IMR-90 (cell line): ENCODE data around the gene IL1RAPL1. TPM values are rescaled to one million over a fixed set of nuclear protein-coding genes. Genes with fewer than 3 reads are reported as not detected.

ENCODE experiments used
- ATAC-seq: fragments of 200-7000 bp; cut with Tn5 transposase; 2 replicates; pipeline ENCODE4 v1.9.1; 2020; ENCODE audit warnings: low read depth, mild to moderate bottlenecking, moderate library complexity
- BruUV-seq: library from RNA; stranded (reverse); fragments of 400-500 nt; replicated peaks from 2 replicates; lab custom pipeline; 2021; lab: Mats Ljungman, UMichigan
- CTCF ChIA-PET: fragments of 300-600 bp; formaldehyde crosslinking; extraction: SDS; loops from one replicate; lab custom pipeline; 2021; ENCODE audit warnings: antibody characterized with exemption; lab: Yijun Ruan, JAX
- POLR2A ChIA-PET: fragments of 300-600 bp; sonication (Branson Sonifier 250); formaldehyde crosslinking; loops from one replicate; lab custom pipeline; 2022; ENCODE audit warnings: antibody characterized with exemption; ENCODE audit not compliant: unreplicated experiment; lab: Charles Lee
- DNase-seq: peaks from one replicate; pipeline ENCODE4 v3.0.0; 2013
- H2AFZ ChIP-seq: replicated peaks from 2 replicates; pipeline ENCODE3; 2013; ENCODE audit warnings: low read length, mild to moderate bottlenecking; ENCODE audit not compliant: poor library complexity
- H2AK5ac ChIP-seq: 2 replicates; pipeline ENCODE4 v1.6.1; 2013; ENCODE audit warnings: low read depth, low read length, inconsistent platforms
- H2AK9ac ChIP-seq: replicated peaks from 2 replicates; pipeline ENCODE3; 2013; ENCODE audit warnings: mild to moderate bottlenecking, low read depth, low read length, moderate library complexity; ENCODE audit not compliant: poor library complexity
- H2BK120ac ChIP-seq: 2 replicates; pipeline ENCODE4 v1.6.1; 2013; ENCODE audit warnings: low read depth, low read length, inconsistent platforms
- H2BK15ac ChIP-seq: 3 replicates; pipeline ENCODE4 v1.6.1; 2013; ENCODE audit warnings: low read depth, low read length, inconsistent platforms
- H2BK20ac ChIP-seq: 2 replicates; pipeline ENCODE4 v1.6.1; 2013; ENCODE audit warnings: low read depth, mild to moderate bottlenecking, inconsistent platforms, low read length, moderate library complexity
- H2BK5ac ChIP-seq: 2 replicates; pipeline ENCODE4 v1.6.1; 2013; ENCODE audit warnings: mild to moderate bottlenecking, low read depth, low read length, inconsistent platforms; ENCODE audit not compliant: poor library complexity, severe bottlenecking
- H3K14ac ChIP-seq: replicated peaks from 2 replicates; pipeline ENCODE4 v1.6.1; 2013; ENCODE audit warnings: low read depth, low read length, inconsistent platforms
- H3K18ac ChIP-seq: 2 replicates; pipeline ENCODE4 v1.6.1; 2013; ENCODE audit warnings: low read depth, low read length, control low read depth
- H3K23ac ChIP-seq: 2 replicates; pipeline ENCODE4 v1.6.1; 2013; ENCODE audit warnings: low read depth, low read length, inconsistent platforms
- H3K27ac ChIP-seq: 2 replicates; pipeline ENCODE4 v1.5.1; 2013; ENCODE audit warnings: mild to moderate bottlenecking, control low read depth, low read length; ENCODE audit not compliant: insufficient read depth
- H3K27me3 ChIP-seq: 2 replicates; pipeline ENCODE4 v1.6.1; 2013; ENCODE audit warnings: low read length; ENCODE audit not compliant: control insufficient read depth, insufficient read depth
- H3K36me3 ChIP-seq: 2 replicates; pipeline ENCODE4 v1.6.1; 2013; ENCODE audit warnings: low read length, mixed read lengths; ENCODE audit not compliant: control insufficient read depth, insufficient read depth
- H3K4ac ChIP-seq: 2 replicates; pipeline ENCODE4 v1.6.1; 2013; ENCODE audit warnings: low read depth, low read length, inconsistent platforms
- H3K4me1 ChIP-seq: 2 replicates; pipeline ENCODE4 v1.6.1; 2013; ENCODE audit warnings: low read length, mixed read lengths; ENCODE audit not compliant: control insufficient read depth, insufficient read depth
- H3K4me2 ChIP-seq: 2 replicates; pipeline ENCODE4 v1.6.1; 2013; ENCODE audit warnings: low read depth, mild to moderate bottlenecking, control low read depth, low read length, moderate library complexity
- H3K4me3 ChIP-seq: 2 replicates; pipeline ENCODE4 v1.5.1; 2013; ENCODE audit warnings: low read depth, mild to moderate bottlenecking, control low read depth, low read length, moderate library complexity; ENCODE audit not compliant: insufficient read depth
- H3K56ac ChIP-seq: 2 replicates; pipeline ENCODE4 v1.6.1; 2013; ENCODE audit warnings: low read length, inconsistent platforms; ENCODE audit not compliant: insufficient read depth; ENCODE audit errors: extremely low read depth
- H3K79me1 ChIP-seq, 2 experiments: 2 replicates each; pipeline ENCODE4 v1.6.1; 2013; ENCODE audit warnings: low read length in 2 of 2, inconsistent platforms in 1 of 2, low read depth in 1 of 2
- H3K9ac ChIP-seq: 2 replicates; pipeline ENCODE4 v1.6.1; 2013; ENCODE audit warnings: low read depth, low read length, control low read depth
- H3K9me1 ChIP-seq: 2 replicates; pipeline ENCODE4 v1.6.1; 2013; ENCODE audit warnings: low read length, inconsistent platforms; ENCODE audit not compliant: insufficient read depth
- H3K9me3 ChIP-seq: 2 replicates; pipeline ENCODE4 v1.6.1; 2013; ENCODE audit warnings: low read length; ENCODE audit not compliant: control insufficient read depth, insufficient read depth
- H4K20me1 ChIP-seq: 2 replicates; pipeline ENCODE4 v1.6.1; 2013; ENCODE audit warnings: low read length, inconsistent platforms; ENCODE audit not compliant: insufficient read depth
- H4K5ac ChIP-seq: 2 replicates; pipeline ENCODE4 v1.6.1; 2013; ENCODE audit warnings: mild to moderate bottlenecking, low read depth, low read length, control low read depth
- H4K8ac ChIP-seq, 2 experiments: 2 replicates each; pipeline ENCODE4 v1.6.1; 2013; ENCODE audit warnings: low read depth in 2 of 2, low read length in 2 of 2, control low read depth in 1 of 2, inconsistent platforms in 1 of 2
- H4K91ac ChIP-seq: 2 replicates; pipeline ENCODE4 v1.6.1; 2013; ENCODE audit warnings: low read depth, low read length, inconsistent platforms; ENCODE audit not compliant: insufficient read depth
- BHLHE40 ChIP-seq: fragments of 150-350 bp; IDR thresholded peaks from 2 replicates; pipeline ENCODE4 v1.6.1; 2016; ENCODE audit warnings: mild to moderate bottlenecking, low read depth, low read length
- CEBPB ChIP-seq: IDR thresholded peaks from 2 replicates; pipeline ENCODE4 v1.6.1; 2012; ENCODE audit warnings: low read depth, low read length, improper control_type of control experiment
- CHD1 ChIP-seq: IDR thresholded peaks from 2 replicates; pipeline ENCODE4 v1.6.1; 2012; ENCODE audit warnings: low read depth, low read length, improper control_type of control experiment
- FOS ChIP-seq: fragments of 150-350 bp; IDR thresholded peaks from 2 replicates; pipeline ENCODE4 v1.6.1; 2016; ENCODE audit warnings: low read depth, low read length
- MXI1 ChIP-seq: IDR thresholded peaks from 2 replicates; pipeline ENCODE4 v1.6.1; 2012; ENCODE audit warnings: low read depth, mild to moderate bottlenecking, low read length, moderate library complexity, borderline replicate concordance
- NFE2L2 ChIP-seq: fragments of 150-350 bp; IDR thresholded peaks from 2 replicates; pipeline ENCODE4 v1.6.1; 2016; ENCODE audit warnings: low read depth, mild to moderate bottlenecking, low read length
- POLR2A ChIP-seq: IDR thresholded peaks from 2 replicates; pipeline ENCODE4 v1.6.1; 2012; ENCODE audit warnings: mild to moderate bottlenecking, low read depth, low read length
- RCOR1 ChIP-seq: IDR thresholded peaks from 2 replicates; pipeline ENCODE4 v1.6.1; 2012; ENCODE audit warnings: mild to moderate bottlenecking, low read length, improper control_type of control experiment; ENCODE audit not compliant: insufficient replicate concordance
- WGBS, 2 experiments: methylation state at CpG; one replicate each; pipeline versions ENCODE4 v1.1.5 to v1.1.7; 2013; ENCODE audit warnings: missing lambda C conversion rate in 2 of 2; ENCODE audit not compliant: insufficient read length in 1 of 2; ENCODE audit errors: extremely low coverage in 2 of 2; 5-methylcytosine and 5-hydroxymethylcytosine counted together
- dilution Hi-C: fragments of 300-500 bp; cut with HindIII; formaldehyde crosslinking; loops from one replicate; pipeline ENCODE4 v1.14.3; 2018; ENCODE audit warnings: low sequenced_read_pairs; ENCODE audit not compliant: unreplicated experiment
- in situ Hi-C: fragments of 300-500 bp; cut with MboI; formaldehyde crosslinking; loops from 3 replicates; pipeline ENCODE4 v1.14.3; 2019; ENCODE audit warnings: low sequenced_read_pairs, inconsistent platforms, mixed read lengths
- intact Hi-C: fragments of 100-400 bp; cut with micrococcal nuclease; formaldehyde crosslinking; loops from 2 replicates; pipeline ENCODE4 v1.10.0; 2022
- polyA plus RNA-seq, 3 experiments: library from polyadenylated mRNA; depleted of rRNA; stranded (reverse); fragments of >200 nt; gene quantifications; 2 replicates each; pipeline ENCODE4 v1.2.3, GENCODE V29; 2012; ENCODE audit warnings: low replicate concordance in 1 of 3
- total RNA-seq: library from RNA; depleted of rRNA; stranded (reverse); fragments of >200 nt; gene quantifications from 2 replicates; pipeline ENCODE4 v1.2.3, GENCODE V29; 2012
- TF ChIP-seq, protein P1 (sequence below): fragments of 150-350 bp; IDR thresholded peaks from 2 replicates; pipeline ENCODE4 v1.6.1; 2016; ENCODE audit warnings: low read depth, mild to moderate bottlenecking, low read length, moderate library complexity, borderline replicate concordance
- TF ChIP-seq, protein P2 (sequence below): fragments of 150-350 bp; IDR thresholded peaks from 2 replicates; pipeline ENCODE4 v1.6.1; 2017; ENCODE audit warnings: mild to moderate bottlenecking, antibody characterized with exemption, low read length, low read depth

IL1RAPL1 gene
- total and polyA plus RNA-seq, 2 of the 4 experiments (the other 2 are of a cell fraction), result 1.5 to 9.0 TPM

DNA sequence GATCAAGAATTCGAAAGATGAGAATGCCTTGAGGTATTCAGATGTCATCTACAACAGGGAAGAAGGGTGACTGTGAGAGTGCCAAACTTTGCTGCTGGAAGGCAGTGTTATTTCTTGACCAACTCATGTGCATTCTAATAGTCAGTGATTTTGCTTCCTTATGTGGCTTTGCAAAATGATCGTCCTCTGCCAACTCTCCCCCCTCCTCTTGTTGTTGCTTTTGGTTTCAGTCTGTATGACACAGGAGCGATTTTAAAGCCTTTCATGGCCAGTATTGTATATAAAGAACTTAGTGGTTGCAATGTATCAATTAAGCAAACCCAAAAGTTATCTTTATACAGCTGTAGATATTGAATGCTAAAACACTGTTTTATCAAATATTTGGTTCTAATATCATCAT lies 379.1 kb downstream of the IL1RAPL1 start:
- H2BK5ac ChIP-seq, result no peak overlapping the region
- peak; percentile 23 for DNase-seq

More for the DNA sequence above, 379.1 kb downstream of the IL1RAPL1 start:
- no peak overlapping the region for H3K18ac ChIP-seq
- no peak overlapping the region for H3K56ac ChIP-seq
- H3K9me1 ChIP-seq, result no peaks in the 10 kb centered on the region
- BruUV-seq, result no TSS peak
- no peak overlapping the region for H2AFZ ChIP-seq
- H3K4me3 ChIP-seq, result peak overlapping the region; percentile 18; the same call in 1 of the 2 replicates
- H3K4me1 ChIP-seq, result no peaks in the 10 kb centered on the region
- dilution Hi-C loops (no loop called here), in situ Hi-C loops (no loop called here), intact Hi-C loops (no loop called here)
- no peaks in the 10 kb centered on the region for H3K79me1 ChIP-seq
- H4K8ac ChIP-seq, result no peak overlapping the region; a peak in 1 of 4 replicates
- no peak overlapping the region for H2BK15ac ChIP-seq
- H3K36me3 ChIP-seq, result no peaks in the 10 kb centered on the region
- H3K14ac ChIP-seq, result no peak overlapping the region
- no peak overlapping the region for H3K4ac ChIP-seq
- H3K9ac ChIP-seq, result no peak overlapping the region
- ChIA-PET POLR2A (no interaction called here), CTCF (no interaction called here)
- H4K5ac ChIP-seq, result no peak overlapping the region
- no peak for ATAC-seq
- no peaks in the 10 kb centered on the region for H3K9me3 ChIP-seq
- H2AK5ac ChIP-seq, result no peak overlapping the region
- no peak overlapping the region for H2AK9ac ChIP-seq
- no peaks in the 10 kb centered on the region for H4K20me1 ChIP-seq
- TF ChIP-seq, protein P1, sequence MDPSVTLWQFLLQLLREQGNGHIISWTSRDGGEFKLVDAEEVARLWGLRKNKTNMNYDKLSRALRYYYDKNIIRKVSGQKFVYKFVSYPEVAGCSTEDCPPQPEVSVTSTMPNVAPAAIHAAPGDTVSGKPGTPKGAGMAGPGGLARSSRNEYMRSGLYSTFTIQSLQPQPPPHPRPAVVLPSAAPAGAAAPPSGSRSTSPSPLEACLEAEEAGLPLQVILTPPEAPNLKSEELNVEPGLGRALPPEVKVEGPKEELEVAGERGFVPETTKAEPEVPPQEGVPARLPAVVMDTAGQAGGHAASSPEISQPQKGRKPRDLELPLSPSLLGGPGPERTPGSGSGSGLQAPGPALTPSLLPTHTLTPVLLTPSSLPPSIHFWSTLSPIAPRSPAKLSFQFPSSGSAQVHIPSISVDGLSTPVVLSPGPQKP, result no peak
- TF ChIP-seq RCOR1 (no peak), POLR2A (no peak), NFE2L2 (no peak), BHLHE40 (no peak), CHD1 (no peak), CEBPB (no peak), MXI1 (no peak), FOS (no peak)
- TF ChIP-seq, protein P2, sequence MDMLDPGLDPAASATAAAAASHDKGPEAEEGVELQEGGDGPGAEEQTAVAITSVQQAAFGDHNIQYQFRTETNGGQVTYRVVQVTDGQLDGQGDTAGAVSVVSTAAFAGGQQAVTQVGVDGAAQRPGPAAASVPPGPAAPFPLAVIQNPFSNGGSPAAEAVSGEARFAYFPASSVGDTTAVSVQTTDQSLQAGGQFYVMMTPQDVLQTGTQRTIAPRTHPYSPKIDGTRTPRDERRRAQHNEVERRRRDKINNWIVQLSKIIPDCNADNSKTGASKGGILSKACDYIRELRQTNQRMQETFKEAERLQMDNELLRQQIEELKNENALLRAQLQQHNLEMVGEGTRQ, result no peak
- H3K27ac ChIP-seq, result no peak overlapping the region
- H2BK120ac ChIP-seq, result no peak overlapping the region
- H3K23ac ChIP-seq, result 0 out of 2 replicates have a peak overlapping the region, but pooled peaks have one; percentile 8
- H2BK20ac ChIP-seq, result no peak overlapping the region
- WGBS, 2 experiments, result no CpG with 5 or more reads among the region's 3 CpGs
- no peaks in the 10 kb centered on the region for H3K27me3 ChIP-seq
- H4K91ac ChIP-seq, result no peak overlapping the region
- peak overlapping the region; percentile 76 for H3K4me2 ChIP-seq
